A673 (cell line): ENCODE measurements around the gene SYVN1. TPM values are rescaled to one million over a fixed set of nuclear protein-coding genes. Genes with fewer than 3 reads are reported as not detected.
A peak's percentile ranks its signal among the peaks of the same experiment; 100 is the strongest.

Experiments
- BruUV-seq: library from RNA; stranded (reverse); fragments of 400-500 nt; replicated peaks from 2 replicates; lab custom pipeline; 2021; lab: Mats Ljungman, UMichigan
- CTCF ChIA-PET: fragments of 300-600 bp; sonication (Branson Sonifier 250); formaldehyde crosslinking; loops from one replicate; lab custom pipeline; 2022; ENCODE audit warnings: antibody characterized with exemption; lab: Charles Lee
- POLR2A ChIA-PET: fragments of 300-600 bp; sonication (Branson Sonifier 250); formaldehyde crosslinking; loops from one replicate; lab custom pipeline; 2022; ENCODE audit warnings: antibody characterized with exemption; ENCODE audit not compliant: low non-redundant PET; lab: Charles Lee
- DNase-seq: peaks from one replicate; pipeline ENCODE4 v3.0.0-alpha.2; 2015; ENCODE audit warnings: low spot score
- H3K27ac ChIP-seq: fragments of 200-600 bp; sonication (generic); 2 replicates; pipeline ENCODE4 v1.5.1; 2016; ENCODE audit warnings: mixed run types, low read depth, mild to moderate bottlenecking, mixed read lengths, antibody characterized with exemption, low read length; ENCODE audit not compliant: poor library complexity, severe bottlenecking
- H3K27me3 ChIP-seq: fragments of 200-600 bp; sonication (generic); replicated peaks from 2 replicates; pipeline ENCODE4 v1.6.1; 2017; ENCODE audit warnings: mixed run types, low read depth, mild to moderate bottlenecking, mixed read lengths, antibody characterized with exemption, low read length; ENCODE audit not compliant: insufficient read depth, poor library complexity
- H3K36me3 ChIP-seq: fragments of 200-600 bp; sonication (generic); 2 replicates; pipeline ENCODE4 v1.6.1; 2016; ENCODE audit warnings: mixed run types, mild to moderate bottlenecking, mixed read lengths, antibody characterized with exemption, low read length; ENCODE audit not compliant: insufficient read depth, poor library complexity, severe bottlenecking
- H3K4me1 ChIP-seq: fragments of 200-600 bp; sonication (generic); 2 replicates; pipeline ENCODE4 v1.6.1; 2017; ENCODE audit warnings: mixed run types, mild to moderate bottlenecking, mixed read lengths, antibody characterized with exemption, low read length; ENCODE audit not compliant: insufficient read depth, poor library complexity, severe bottlenecking
- H3K4me3 ChIP-seq: fragments of 200-600 bp; sonication (generic); 2 replicates; pipeline ENCODE4 v1.5.1; 2016; ENCODE audit warnings: low read depth, mixed run types, mild to moderate bottlenecking, mixed read lengths, low read length; ENCODE audit not compliant: poor library complexity, severe bottlenecking
- H3K9me3 ChIP-seq: fragments of 200-600 bp; sonication (generic); 2 replicates; pipeline ENCODE4 v1.6.1; 2016; ENCODE audit warnings: mixed run types, low read depth, mild to moderate bottlenecking, mixed read lengths, antibody characterized with exemption, low read length; ENCODE audit not compliant: poor library complexity, severe bottlenecking
- CTCF ChIP-seq: fragments of 300-800, 200-600 bp; sonication (generic); conservative IDR thresholded peaks from 2 replicates; pipeline ENCODE4 v1.5.1; 2017; ENCODE audit warnings: low read depth, mild to moderate bottlenecking, antibody characterized with exemption, low read length, moderate library complexity, mixed read lengths
- EZH2 ChIP-seq: fragments of 200-600 bp; sonication (generic); IDR thresholded peaks from 2 replicates; pipeline ENCODE4 v1.6.1; 2017; ENCODE audit warnings: borderline replicate concordance, low read depth, mild to moderate bottlenecking, mixed read lengths, antibody characterized with exemption, low read length; ENCODE audit not compliant: poor library complexity, severe bottlenecking
- intact Hi-C: fragments of 100-400 bp; cut with micrococcal nuclease; formaldehyde crosslinking; loops from one replicate; pipeline ENCODE4 v1.10.0; 2022; ENCODE audit not compliant: unreplicated experiment
- total RNA-seq: library from RNA; stranded (reverse); gene quantifications from 2 replicates; pipeline ENCODE4 v1.2.3, GENCODE V29; 2021

The SYVN1 gene
- total RNA-seq, 1 experiment from 2014 or later: 48.5 TPM

DNA sequence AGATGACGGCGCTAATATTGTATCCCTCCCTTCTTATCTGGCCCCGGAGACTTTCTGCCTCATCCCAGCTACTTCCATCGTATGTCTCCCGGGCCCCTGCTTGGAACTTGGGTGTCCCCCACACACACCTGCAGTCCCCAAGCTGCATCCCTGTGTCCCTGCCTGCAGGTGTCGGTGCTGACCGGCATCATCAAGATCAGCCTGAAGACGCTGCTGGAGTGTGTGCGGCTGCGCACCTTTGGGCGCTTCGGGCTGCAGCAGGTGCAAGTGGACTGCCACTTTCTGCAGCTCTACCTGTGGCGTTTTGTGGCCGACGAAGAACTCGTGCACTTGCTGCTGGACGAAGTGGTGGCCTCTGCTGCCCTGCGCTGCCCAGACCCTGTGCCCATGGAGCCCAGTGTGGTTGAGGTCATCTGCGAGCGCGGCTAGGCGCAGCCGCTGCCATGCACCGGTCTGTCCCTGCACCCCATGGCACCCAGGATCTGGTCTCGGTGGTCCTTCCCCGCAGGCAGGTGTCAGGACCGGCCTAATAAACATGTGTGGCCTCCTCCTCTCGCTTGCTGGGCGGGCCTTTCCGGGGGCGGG lies 23.1 kb downstream of the SYVN1 start:
- H3K4me3 ChIP-seq: peak overlapping the region; percentile 80
- no peak for DNase-seq
- BruUV-seq: no TSS peak
- H3K36me3 ChIP-seq: peaks cover 5% of the 10 kb centered on the region
- ChIA-PET CTCF (interaction anchor here (0.5 to 1.9 kb wide), 15 partner anchors 10 to 1259 kb away, joined by 3 to 15 read pairs (median 3); partner anchors contain the start of genes FAU and MRPL49), POLR2A (interaction anchor here (0.6 to 0.7 kb wide), 2 partner anchors 11 to 12 kb away, joined by 3 to 4 read pairs; partner anchors contain the start of gene MRPL49)
- H3K4me1 ChIP-seq: peaks cover 22% of the 10 kb centered on the region
- H3K9me3 ChIP-seq: no peaks in the 10 kb centered on the region
- intact Hi-C loops: loop anchor here (2.0 to 10.0 kb wide), 2 partner anchors 326 to 400 kb away; no protein-coding TSS in a partner anchor
- TF ChIP-seq EZH2 (no peak), CTCF (no peak)
- no peak overlapping the region for H3K27ac ChIP-seq
- H3K27me3 ChIP-seq: no peaks in the 10 kb centered on the region

GRCh38 chr11:65110354-65110861 lies 23.9 kb downstream of the SYVN1 start:
- Histone ChIP-seq H3K27ac (peak overlapping the region; percentile 47), H3K4me1 (peaks cover 17% of the 10 kb centered on the region), H3K9me3 (no peaks in the 10 kb centered on the region), H3K36me3 (no peaks in the 10 kb centered on the region), H3K27me3 (no peaks in the 10 kb centered on the region), H3K4me3 (no peak overlapping the region)
- ChIA-PET CTCF (interaction anchor here (0.5 to 1.3 kb wide), 6 partner anchors 11 to 1260 kb away, joined by 3 to 15 read pairs (median 5); partner anchors contain the start of genes FAU and MRPL49), POLR2A (interaction anchor here (0.6 kb wide), 1 partner anchor 11 kb away, joined by 3 read pairs; no protein-coding TSS in a partner anchor)
- intact Hi-C loops: loop anchor here (2.0 to 10.0 kb wide), 2 partner anchors 326 to 400 kb away; no protein-coding TSS in a partner anchor
- BruUV-seq: no TSS peak
- TF ChIP-seq EZH2 (no peak), CTCF (peak; percentile 96)
- DNase-seq: peak; percentile 93

DNA sequence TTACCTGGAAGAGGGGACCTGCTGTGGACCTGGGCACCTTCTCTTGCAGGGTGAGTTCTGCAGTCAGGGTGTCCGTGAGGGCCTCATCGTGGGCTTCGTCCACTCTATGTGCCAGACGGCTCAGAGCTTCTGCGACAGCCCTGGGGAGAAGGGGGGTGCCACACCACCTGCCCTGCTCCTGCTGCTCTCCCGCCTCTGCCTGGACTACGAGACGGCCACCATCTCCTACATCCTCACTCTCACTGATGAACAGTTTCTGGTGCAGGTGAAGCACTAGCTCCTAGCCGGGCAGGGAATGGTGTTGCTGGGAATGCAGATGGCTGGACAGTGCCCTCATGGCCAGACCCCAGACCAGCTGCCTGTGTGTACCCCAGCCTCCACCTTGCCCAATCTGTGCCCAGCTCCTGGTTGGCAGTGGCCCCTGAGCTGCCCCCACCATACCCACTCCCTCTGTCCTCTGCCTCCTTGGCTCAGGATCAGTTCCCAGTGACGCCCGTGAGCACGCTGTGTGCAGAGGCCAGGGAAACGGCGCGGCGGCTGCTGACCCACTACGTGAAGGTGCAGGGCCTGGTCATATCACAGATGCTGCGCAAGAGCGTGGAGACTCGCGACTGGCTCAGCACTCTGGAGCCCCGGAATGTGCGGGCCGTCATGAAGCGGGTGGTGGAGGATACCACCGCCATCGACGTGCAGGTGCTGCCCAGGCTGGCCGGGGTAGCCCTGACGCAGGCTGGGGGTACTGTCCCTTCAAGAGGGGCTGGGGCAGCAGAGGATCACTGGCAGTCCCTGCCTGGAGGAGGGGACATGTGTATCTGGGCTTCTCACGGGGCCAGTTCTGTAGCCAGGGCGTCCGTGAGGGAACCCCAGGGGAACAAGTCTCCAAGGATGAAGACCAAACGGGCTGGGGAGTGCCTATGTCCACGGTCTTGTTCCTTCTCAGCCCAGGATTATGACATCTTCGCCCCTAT lies 24.8 kb downstream of the SYVN1 start:
- Histone ChIP-seq H3K27me3 (no peaks in the 10 kb centered on the region), H3K27ac (no peak overlapping the region), H3K4me3 (no peak overlapping the region), H3K36me3 (no peaks in the 10 kb centered on the region), H3K4me1 (peaks cover 17% of the 10 kb centered on the region), H3K9me3 (no peaks in the 10 kb centered on the region)
- intact Hi-C loops: loop anchor here (2.0 to 10.0 kb wide), 2 partner anchors 325 to 401 kb away; no protein-coding TSS in a partner anchor
- DNase-seq: no peak
- ChIA-PET CTCF (interaction anchor here (1.3 kb wide), 2 partner anchors 10 to 12 kb away, joined by 7 to 11 read pairs; partner anchors contain the start of genes FAU and MRPL49), POLR2A (no interaction called here)
- TF ChIP-seq EZH2 (no peak), CTCF (no peak)
- BruUV-seq: no TSS peak
